Esophagus muscularis mucosa (tissue), 4 donors: ENCODE measurements around the gene STAC.

ENCODE experiments used
- EP300 ChIP-seq: sonication (generic); formaldehyde crosslinking; IDR thresholded peaks from one replicate; pipeline ENCODE4 v1.6.1; 2017; ENCODE audit warnings: antibody characterized with exemption
- POLR2A ChIP-seq: fragments of 450-650 bp; IDR thresholded peaks from one replicate; pipeline ENCODE4 v1.6.1; 2017; ENCODE audit warnings: antibody characterized with exemption, moderate library complexity, mild to moderate bottlenecking, low read depth
- POLR2AphosphoS5 ChIP-seq, 2 donors: sonication (generic); formaldehyde crosslinking; IDR thresholded peaks; one replicate each; pipeline ENCODE4 v1.6.1; 2017; ENCODE audit warnings: antibody characterized with exemption in 2 of 2
- TF ChIP-seq, protein P1 (sequence below), 3 experiments: fragments of 200-600 bp in 2 of 3; fragments of 450-650 bp in 1 of 3; sonication (generic) in 2 of 3; IDR thresholded peaks; one replicate each; pipeline ENCODE4 v1.5.1; 2017 to 2019; ENCODE audit warnings: antibody characterized with exemption in 3 of 3, mild to moderate bottlenecking in 2 of 3, moderate library complexity in 1 of 3

DNA sequence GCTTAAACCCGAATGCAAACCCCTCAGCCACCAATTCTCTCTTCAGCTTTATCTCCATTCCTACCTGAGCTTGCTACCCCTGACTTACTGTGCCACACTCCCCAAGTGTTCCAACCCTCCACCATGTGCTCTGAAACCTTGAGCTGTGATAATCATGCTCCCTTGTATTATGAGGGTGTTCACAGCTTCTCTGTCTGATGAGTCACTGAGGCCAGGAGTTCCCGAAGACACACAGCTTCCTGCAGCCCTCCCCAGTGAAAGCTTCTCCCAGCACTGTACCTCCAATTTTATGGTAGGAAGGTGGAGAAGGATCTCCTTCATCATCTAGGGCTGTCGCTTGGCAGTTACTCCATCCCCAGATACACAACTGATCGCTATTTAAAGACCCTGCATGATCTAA lies 24.9 kb downstream of the STAC start:
- TF ChIP-seq EP300 (no peak), POLR2A (no peak), POLR2AphosphoS5 (IDR thresholded peaks at IDR 0.05) (no peak)
- TF ChIP-seq, protein P1, sequence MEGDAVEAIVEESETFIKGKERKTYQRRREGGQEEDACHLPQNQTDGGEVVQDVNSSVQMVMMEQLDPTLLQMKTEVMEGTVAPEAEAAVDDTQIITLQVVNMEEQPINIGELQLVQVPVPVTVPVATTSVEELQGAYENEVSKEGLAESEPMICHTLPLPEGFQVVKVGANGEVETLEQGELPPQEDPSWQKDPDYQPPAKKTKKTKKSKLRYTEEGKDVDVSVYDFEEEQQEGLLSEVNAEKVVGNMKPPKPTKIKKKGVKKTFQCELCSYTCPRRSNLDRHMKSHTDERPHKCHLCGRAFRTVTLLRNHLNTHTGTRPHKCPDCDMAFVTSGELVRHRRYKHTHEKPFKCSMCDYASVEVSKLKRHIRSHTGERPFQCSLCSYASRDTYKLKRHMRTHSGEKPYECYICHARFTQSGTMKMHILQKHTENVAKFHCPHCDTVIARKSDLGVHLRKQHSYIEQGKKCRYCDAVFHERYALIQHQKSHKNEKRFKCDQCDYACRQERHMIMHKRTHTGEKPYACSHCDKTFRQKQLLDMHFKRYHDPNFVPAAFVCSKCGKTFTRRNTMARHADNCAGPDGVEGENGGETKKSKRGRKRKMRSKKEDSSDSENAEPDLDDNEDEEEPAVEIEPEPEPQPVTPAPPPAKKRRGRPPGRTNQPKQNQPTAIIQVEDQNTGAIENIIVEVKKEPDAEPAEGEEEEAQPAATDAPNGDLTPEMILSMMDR (IDR thresholded peaks at IDR 0.05), result no peak
